ENCODE data around the gene GRPEL2.

- TF ChIP-seq EZH2 (IDR thresholded peaks at IDR 0.05; ENCODE audit: low read depth, unreplicated experiment): no peak
- TF ChIP-seq, protein P1, sequence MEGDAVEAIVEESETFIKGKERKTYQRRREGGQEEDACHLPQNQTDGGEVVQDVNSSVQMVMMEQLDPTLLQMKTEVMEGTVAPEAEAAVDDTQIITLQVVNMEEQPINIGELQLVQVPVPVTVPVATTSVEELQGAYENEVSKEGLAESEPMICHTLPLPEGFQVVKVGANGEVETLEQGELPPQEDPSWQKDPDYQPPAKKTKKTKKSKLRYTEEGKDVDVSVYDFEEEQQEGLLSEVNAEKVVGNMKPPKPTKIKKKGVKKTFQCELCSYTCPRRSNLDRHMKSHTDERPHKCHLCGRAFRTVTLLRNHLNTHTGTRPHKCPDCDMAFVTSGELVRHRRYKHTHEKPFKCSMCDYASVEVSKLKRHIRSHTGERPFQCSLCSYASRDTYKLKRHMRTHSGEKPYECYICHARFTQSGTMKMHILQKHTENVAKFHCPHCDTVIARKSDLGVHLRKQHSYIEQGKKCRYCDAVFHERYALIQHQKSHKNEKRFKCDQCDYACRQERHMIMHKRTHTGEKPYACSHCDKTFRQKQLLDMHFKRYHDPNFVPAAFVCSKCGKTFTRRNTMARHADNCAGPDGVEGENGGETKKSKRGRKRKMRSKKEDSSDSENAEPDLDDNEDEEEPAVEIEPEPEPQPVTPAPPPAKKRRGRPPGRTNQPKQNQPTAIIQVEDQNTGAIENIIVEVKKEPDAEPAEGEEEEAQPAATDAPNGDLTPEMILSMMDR (conservative IDR thresholded peaks at IDR 0.05; ENCODE audit: low read depth in 2 of 2): no peak
Observed at GRCh38 chr5:149379177-149379761, 34.0 kb downstream of the GRPEL2 start, which contains the start of gene IL17B.
